DOHH2 (cell line): ENCODE measurements around the gene PMS1.

Experiments used
- H3F3A ChIP-seq: fragments of 200-600 bp; sonication (generic), shearing (Covaris generic); 2 replicates; pipeline ENCODE4 v1.6.0; 2016; ENCODE audit warnings: antibody characterized with exemption, mild to moderate bottlenecking; ENCODE audit not compliant: control insufficient read depth, insufficient read depth
- H3K27ac ChIP-seq: fragments of 200-600 bp; sonication (generic); 2 replicates; pipeline ENCODE4 v1.5.1; 2014; ENCODE audit warnings: low read depth, mild to moderate bottlenecking, low read length, moderate library complexity
- H3K27me3 ChIP-seq: fragments of 200-600 bp; sonication (generic); 2 replicates; pipeline ENCODE4 v1.6.1; 2014; ENCODE audit warnings: mild to moderate bottlenecking, low read length, mixed read lengths; ENCODE audit not compliant: control insufficient read depth
- H3K36me3 ChIP-seq: fragments of 200-600 bp; sonication (generic); 2 replicates; pipeline ENCODE4 v1.6.1; 2014; ENCODE audit warnings: mild to moderate bottlenecking, low read length, moderate library complexity, mixed read lengths; ENCODE audit not compliant: control insufficient read depth
- H3K4me1 ChIP-seq: fragments of 200-600 bp; sonication (generic); 2 replicates; pipeline ENCODE4 v1.6.1; 2014; ENCODE audit warnings: mild to moderate bottlenecking, low read length, mixed read lengths; ENCODE audit not compliant: control insufficient read depth
- H3K4me2 ChIP-seq: fragments of 200-600 bp; sonication (generic); 2 replicates; pipeline ENCODE4 v1.6.0; 2014; ENCODE audit warnings: mild to moderate bottlenecking, low read length, moderate library complexity
- H3K4me3 ChIP-seq: fragments of 200-600 bp; sonication (generic); 2 replicates; pipeline ENCODE4 v1.5.1; 2014; ENCODE audit warnings: mild to moderate bottlenecking, low read length, mixed read lengths
- H3K79me2 ChIP-seq: fragments of 200-600 bp; sonication (generic); 2 replicates; pipeline ENCODE4 v1.6.1; 2014; ENCODE audit warnings: mild to moderate bottlenecking, low read length, mixed read lengths; ENCODE audit not compliant: control insufficient read depth
- H3K9me2 ChIP-seq: fragments of 200-600 bp; sonication (generic); replicated peaks from 2 replicates; pipeline ENCODE4 v1.6.1; 2014; ENCODE audit warnings: mild to moderate bottlenecking, low read length, mixed read lengths; ENCODE audit not compliant: control insufficient read depth
- H3K9me3 ChIP-seq: fragments of 200-600 bp; sonication (generic); 2 replicates; pipeline ENCODE4 v1.6.1; 2014; ENCODE audit warnings: antibody characterized with exemption, low read length, mixed read lengths; ENCODE audit not compliant: control insufficient read depth, insufficient read depth
- H4K20me1 ChIP-seq: fragments of 200-600 bp; sonication (generic); 2 replicates; pipeline ENCODE4 v1.6.0; 2014; ENCODE audit warnings: low read depth, mild to moderate bottlenecking, antibody characterized with exemption, low read length, moderate library complexity; ENCODE audit not compliant: control insufficient read depth, insufficient read depth
- CTCF ChIP-seq: fragments of 200-600 bp; sonication (generic); IDR thresholded peaks from one replicate; pipeline ENCODE4 v1.5.1; 2014; ENCODE audit warnings: antibody characterized with exemption, mild to moderate bottlenecking, low read depth, low read length; ENCODE audit not compliant: poor library complexity, severe bottlenecking
- EZH2phosphoT487 ChIP-seq: fragments of 200-600 bp; sonication (generic); IDR thresholded peaks from 2 replicates; pipeline ENCODE4 v1.6.1; 2017; ENCODE audit warnings: borderline replicate concordance, mild to moderate bottlenecking, antibody characterized with exemption, low read length, moderate library complexity, mixed read lengths

Gene PMS1

GRCh38 chr2:189770590-189771322 lies 13.5 kb upstream of the PMS1 start:
- Histone ChIP-seq H3K79me2 (0 out of 2 replicates have a peak, but pooled peaks cover 4% of the 10 kb centered on the region), H3K4me2 (no peak overlapping the region), H3K4me3 (no peak overlapping the region), H3F3A (peaks cover 7% of the 10 kb centered on the region), H3K4me1 (peaks cover 16% of the 10 kb centered on the region), H4K20me1 (no peaks in the 10 kb centered on the region), H3K9me3 (no peaks in the 10 kb centered on the region), H3K9me2 (no peaks in the 10 kb centered on the region), H3K27me3 (no peaks in the 10 kb centered on the region), H3K36me3 (peaks cover 83% of the 10 kb centered on the region), H3K27ac (no peak overlapping the region)
- TF ChIP-seq CTCF (no peak), EZH2phosphoT487 (no peak)

DNA sequence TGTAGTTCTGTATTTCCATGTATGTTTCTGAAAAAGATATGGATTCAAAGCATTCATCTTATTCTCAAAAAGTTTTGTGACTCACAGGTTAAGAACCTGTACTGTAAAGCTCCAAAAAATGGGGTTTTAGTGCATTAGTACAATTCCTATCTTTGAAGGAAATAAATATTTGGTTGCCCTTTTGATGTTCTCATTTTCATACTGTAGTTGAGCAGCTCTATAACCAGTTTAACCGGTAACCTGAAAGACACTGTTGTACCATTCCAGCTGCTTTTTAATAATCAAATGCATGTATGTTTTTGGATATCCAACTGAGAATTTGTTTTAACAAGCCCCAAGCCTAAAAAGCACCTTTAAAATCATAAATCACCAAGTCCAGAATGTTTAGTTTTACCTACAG lies 12.0 kb upstream of the PMS1 start:
- Histone ChIP-seq H3K27ac (no peak overlapping the region), H3K9me2 (no peaks in the 10 kb centered on the region), H3K4me1 (peaks cover 16% of the 10 kb centered on the region), H3K4me3 (no peak overlapping the region), H3K9me3 (no peaks in the 10 kb centered on the region), H3K4me2 (no peak overlapping the region), H4K20me1 (no peaks in the 10 kb centered on the region), H3F3A (peaks cover 4% of the 10 kb centered on the region), H3K79me2 (peaks cover 9% of the 10 kb centered on the region), H3K36me3 (peaks cover 84% of the 10 kb centered on the region), H3K27me3 (no peaks in the 10 kb centered on the region)
- no peak for TF ChIP-seq EZH2phosphoT487

DNA sequence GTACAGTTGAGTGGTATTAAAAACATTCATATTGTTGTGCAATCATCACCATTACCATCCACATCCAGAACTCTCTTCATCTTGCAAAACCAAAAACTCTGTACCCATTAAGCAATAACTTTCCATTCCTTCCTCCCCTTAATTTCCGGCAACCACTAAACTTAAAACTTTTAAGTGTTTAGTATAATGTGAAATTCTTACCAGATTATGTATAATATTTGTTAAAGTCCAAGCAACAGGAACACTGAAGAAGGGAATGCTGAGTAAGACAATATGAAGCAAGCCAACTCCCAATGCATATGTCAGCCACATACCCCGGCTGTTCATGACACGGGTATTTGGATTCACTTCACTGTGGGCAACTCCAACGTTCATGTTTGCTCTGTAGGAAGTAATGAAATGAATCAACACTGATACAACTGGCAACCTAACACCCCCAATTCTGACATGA lies 2.0 kb upstream of the PMS1 start:
- H3K27ac ChIP-seq = no peak overlapping the region
- no peaks in the 10 kb centered on the region for H3K9me3 ChIP-seq
- H3F3A ChIP-seq = no peaks in the 10 kb centered on the region
- H4K20me1 ChIP-seq = no peaks in the 10 kb centered on the region
- no peak for TF ChIP-seq CTCF
- TF ChIP-seq EZH2phosphoT487 = no peak
- H3K4me3 ChIP-seq = peak overlapping the region; percentile 99
- peak overlapping the region; percentile 97 for H3K4me2 ChIP-seq
- H3K4me1 ChIP-seq = peaks cover 28% of the 10 kb centered on the region
- no peaks in the 10 kb centered on the region for H3K9me2 ChIP-seq
- H3K27me3 ChIP-seq = no peaks in the 10 kb centered on the region
- H3K36me3 ChIP-seq = peaks cover 84% of the 10 kb centered on the region
- peaks cover 89% of the 10 kb centered on the region for H3K79me2 ChIP-seq

DNA sequence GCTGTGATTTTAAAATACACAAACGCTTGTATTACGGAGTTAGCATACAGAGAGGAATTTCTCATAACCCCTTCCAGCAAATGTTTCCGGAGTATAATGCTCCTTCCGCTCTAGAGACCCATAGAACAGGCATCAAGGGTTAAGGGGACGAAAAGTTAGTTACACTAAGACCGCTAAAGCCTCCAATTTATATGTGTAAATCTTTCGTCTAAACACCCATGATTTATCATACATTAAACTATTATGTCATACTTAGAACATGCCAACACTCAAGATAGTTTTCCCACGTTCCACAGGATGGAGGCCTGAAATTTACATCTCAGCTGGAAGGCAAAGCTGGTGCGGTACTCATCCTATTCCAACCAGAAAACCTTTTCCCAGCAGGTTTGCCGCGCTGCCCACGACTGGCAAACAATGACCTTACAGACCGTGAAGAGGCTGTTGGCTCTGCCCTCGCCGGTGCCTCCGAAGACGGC lies 761 bp upstream of the PMS1 start:
- H4K20me1 ChIP-seq = no peaks in the 10 kb centered on the region
- H3K36me3 ChIP-seq = peaks cover 83% of the 10 kb centered on the region
- no peaks in the 10 kb centered on the region for H3K27me3 ChIP-seq
- H3K4me2 ChIP-seq = peak overlapping the region; percentile 97
- peak overlapping the region; percentile 99 for H3K4me3 ChIP-seq
- H3K27ac ChIP-seq = peak overlapping the region; percentile 73
- no peak for TF ChIP-seq EZH2phosphoT487
- TF ChIP-seq CTCF = no peak
- H3K9me2 ChIP-seq = no peaks in the 10 kb centered on the region
- no peaks in the 10 kb centered on the region for H3F3A ChIP-seq
- no peaks in the 10 kb centered on the region for H3K9me3 ChIP-seq
- H3K79me2 ChIP-seq = peaks cover 96% of the 10 kb centered on the region
- peaks cover 28% of the 10 kb centered on the region for H3K4me1 ChIP-seq
